HCT116 (cell line): ENCODE measurements around the gene CA4. TPM values are rescaled to one million over a fixed set of nuclear protein-coding genes. Genes with fewer than 3 reads are reported as not detected.

Experiments used
- ATAC-seq: fragments of 200-7000 bp; cut with Tn5 transposase; 2 replicates; pipeline ENCODE4 v1.9.1; 2020; ENCODE audit warnings: mild to moderate bottlenecking, moderate library complexity
- BruUV-seq: library from RNA; stranded (reverse); fragments of 400-500 nt; replicated peaks from 2 replicates; lab custom pipeline; 2021; lab: Mats Ljungman, UMichigan
- CTCF ChIA-PET: fragments of 300-600 bp; sonication (Branson Sonifier 250); formaldehyde crosslinking; loops from one replicate; lab custom pipeline; 2021; ENCODE audit warnings: antibody characterized with exemption; lab: Charles Lee
- POLR2A ChIA-PET: fragments of 300-600, 350-600 bp; sonication (Branson Sonifier 250); formaldehyde crosslinking; loops from one replicate; lab custom pipeline; 2021; ENCODE audit warnings: antibody characterized with exemption; lab: Charles Lee
- RAD21 ChIA-PET, 2 experiments: fragments of 300-600 bp; sonication (Branson Sonifier 250); formaldehyde crosslinking; loops; one replicate each; lab custom pipeline; 2023; ENCODE audit warnings: low total read pairs in 2 of 2; ENCODE audit not compliant: uncharacterized antibody in 2 of 2, unreplicated experiment in 2 of 2, low non-redundant PET in 1 of 2; lab: Charles Lee
- DNase-seq: peaks from one replicate; pipeline ENCODE4 v3.0.0-alpha.2; 2010; ENCODE audit warnings: low read depth, low spot score
- H2AFZ ChIP-seq: fragments of 200-600 bp; shearing (Covaris generic), sonication (generic); 2 replicates; pipeline ENCODE4 v1.6.1; 2017; ENCODE audit warnings: low read depth, mixed run types, mixed read lengths, antibody characterized with exemption, low read length; ENCODE audit not compliant: poor library complexity, severe bottlenecking
- H3K27ac ChIP-seq: 2 replicates; pipeline ENCODE4 v1.5.1; 2012; ENCODE audit warnings: low read depth, low read length
- H3K27me3 ChIP-seq: fragments of 200-600 bp; sonication (generic); 2 replicates; pipeline ENCODE4 v1.6.1; 2016; ENCODE audit warnings: mixed run types, low read length, mixed read lengths; ENCODE audit not compliant: insufficient read depth
- H3K36me3 ChIP-seq, 2 experiments: fragments of 200-500 bp in 1 of 2; fragments of 200-600 bp in 1 of 2; sonication (Bioruptor generic) in 1 of 2; sonication (generic) in 1 of 2; 2 replicates each; pipeline versions ENCODE4 v1.5.1 to v1.6.1; 2014 to 2016; ENCODE audit warnings: low read length in 2 of 2, inconsistent platforms in 1 of 2, mixed read lengths in 1 of 2, mixed run types in 1 of 2; ENCODE audit not compliant: insufficient read depth in 2 of 2, control insufficient read depth in 1 of 2
- H3K4me1 ChIP-seq, 2 experiments: fragments of 200-600 bp in 1 of 2; sonication (generic) in 1 of 2; 2 replicates each; pipeline versions ENCODE4 v1.5.1 to v1.6.1; 2012 to 2017; ENCODE audit warnings: low read length in 2 of 2, inconsistent platforms in 1 of 2, mild to moderate bottlenecking in 1 of 2, mixed read lengths in 1 of 2, mixed run types in 1 of 2, moderate library complexity in 1 of 2; ENCODE audit not compliant: insufficient read depth in 2 of 2, control insufficient read depth in 1 of 2
- H3K4me2 ChIP-seq: fragments of 200-600 bp; sonication (generic); 2 replicates; pipeline ENCODE4 v1.6.1; 2017; ENCODE audit warnings: mixed run types, low read length, mixed read lengths
- H3K4me3 ChIP-seq, 2 experiments: fragments of 200-600 bp in 1 of 2; sonication (generic) in 1 of 2; replicated peaks in 1 of 2; 2 replicates each; pipeline ENCODE4 v1.5.1; 2011 to 2016; ENCODE audit warnings: low read length in 2 of 2, control low read depth in 1 of 2, low read depth in 1 of 2, mild to moderate bottlenecking in 1 of 2, mixed read lengths in 1 of 2, mixed run types in 1 of 2
- H3K79me2 ChIP-seq: fragments of 200-600 bp; sonication (generic); 2 replicates; pipeline ENCODE4 v1.6.1; 2017; ENCODE audit warnings: mild to moderate bottlenecking, mixed run types, low read length, moderate library complexity, mixed read lengths; ENCODE audit not compliant: insufficient read depth
- H3K9ac ChIP-seq: fragments of 200-600 bp; sonication (generic); 2 replicates; pipeline ENCODE4 v1.6.1; 2016; ENCODE audit warnings: low read length, mixed read lengths
- H3K9me2 ChIP-seq: fragments of 200-600 bp; sonication (generic), shearing (Covaris generic); 2 replicates; pipeline ENCODE4 v1.6.1; 2017; ENCODE audit warnings: mixed run types, mild to moderate bottlenecking, moderate library complexity; ENCODE audit not compliant: insufficient read depth
- H3K9me3 ChIP-seq, 2 experiments: fragments of 200-500 bp in 1 of 2; fragments of 200-600 bp in 1 of 2; sonication (Bioruptor generic) in 1 of 2; sonication (generic) in 1 of 2; 2 replicates each; pipeline ENCODE4 v1.6.1; 2014 to 2017; ENCODE audit warnings: low read length in 2 of 2, mixed read lengths in 2 of 2, inconsistent platforms in 1 of 2, low read depth in 1 of 2, mild to moderate bottlenecking in 1 of 2, mixed run types in 1 of 2, moderate library complexity in 1 of 2; ENCODE audit not compliant: control insufficient read depth in 1 of 2, insufficient read depth in 1 of 2
- H4K20me1 ChIP-seq: fragments of 200-600 bp; sonication (generic), shearing (Covaris generic); 2 replicates; pipeline ENCODE4 v1.6.1; 2017; ENCODE audit warnings: mixed run types, mild to moderate bottlenecking, moderate library complexity; ENCODE audit not compliant: insufficient read depth
- ATF3 ChIP-seq: IDR thresholded peaks from 2 replicates; pipeline ENCODE4 v1.6.1; 2012
- CBX3 ChIP-seq: IDR thresholded peaks from 2 replicates; pipeline ENCODE4 v1.6.1; 2012; ENCODE audit warnings: low read depth
- CEBPB ChIP-seq: IDR thresholded peaks from 2 replicates; pipeline ENCODE4 v1.6.1; 2012; ENCODE audit warnings: low read depth
- EGR1 ChIP-seq: IDR thresholded peaks from 2 replicates; pipeline ENCODE4 v1.6.1; 2012; ENCODE audit warnings: low read depth
- EZH2 ChIP-seq: fragments of 200-600 bp; sonication (generic); IDR thresholded peaks from 2 replicates; pipeline ENCODE4 v1.6.1; 2017; ENCODE audit warnings: antibody characterized with exemption, mixed run types
- JUND ChIP-seq: IDR thresholded peaks from 2 replicates; pipeline ENCODE4 v1.6.1; 2012
- POLR2A ChIP-seq: IDR thresholded peaks from 2 replicates; pipeline ENCODE4 v1.7.0; 2011; ENCODE audit warnings: borderline replicate concordance; ENCODE audit not compliant: insufficient read depth, insufficient read length; ENCODE audit errors: extremely low read depth
- POLR2AphosphoS5 ChIP-seq: IDR thresholded peaks from 2 replicates; pipeline ENCODE4 v1.6.1; 2011; ENCODE audit warnings: mild to moderate bottlenecking, low read depth, low read length, moderate library complexity
- RAD21 ChIP-seq: IDR thresholded peaks from 2 replicates; pipeline ENCODE4 v1.6.1; 2012; ENCODE audit warnings: low read depth, mild to moderate bottlenecking
- REST ChIP-seq: IDR thresholded peaks from 2 replicates; pipeline ENCODE4 v1.6.1; 2012; ENCODE audit warnings: low read depth
- YY1 ChIP-seq: IDR thresholded peaks from 2 replicates; pipeline ENCODE4 v1.6.1; 2011; ENCODE audit warnings: low read length, low read depth, moderate library complexity, mild to moderate bottlenecking; ENCODE audit not compliant: insufficient replicate concordance; ENCODE audit errors: extremely low read depth
- ZFX ChIP-seq: fragments of 450-650 bp; IDR thresholded peaks from 2 replicates; pipeline ENCODE4 v1.6.1; 2017
- ZNF274 ChIP-seq: fragments of 200-500 bp; sonication (Bioruptor generic); IDR thresholded peaks from 2 replicates; pipeline ENCODE4 v1.6.1; 2014; ENCODE audit warnings: mild to moderate bottlenecking, low read depth, low read length, inconsistent platforms
- intact Hi-C: fragments of 100-400 bp; cut with micrococcal nuclease; formaldehyde crosslinking; loops from 2 replicates; pipeline ENCODE4 v1.10.0; 2022
- total RNA-seq: library from RNA; stranded (reverse); gene quantifications from one replicate; pipeline ENCODE4 v1.2.1, GENCODE V29; 2021; ENCODE audit not compliant: unreplicated experiment
- TF ChIP-seq, protein P1 (sequence below): IDR thresholded peaks from 2 replicates; pipeline ENCODE4 v1.6.1; 2011; ENCODE audit warnings: mild to moderate bottlenecking, low read length, moderate library complexity; ENCODE audit not compliant: insufficient replicate concordance; ENCODE audit errors: extremely low read depth
- TF ChIP-seq, protein P2 (sequence below): IDR thresholded peaks from 2 replicates; pipeline ENCODE4 v1.6.1; 2012

The CA4 gene
- total RNA-seq, 1 experiment from 2014 or later: 0.20 TPM

- no peak overlapping the region for H3K9ac ChIP-seq
- ChIA-PET RAD21 (no interaction called here), CTCF (no interaction called here), POLR2A (no interaction called here)
- ATAC-seq (no peak), DNase-seq (no peak)
- no peaks in the 10 kb centered on the region for H3K79me2 ChIP-seq
- TF ChIP-seq ZNF274: no peak
- TF ChIP-seq EZH2: no peak
- no peak for TF ChIP-seq EGR1
- TF ChIP-seq POLR2A: no peak
- TF ChIP-seq YY1: no peak
- TF ChIP-seq, protein P1, sequence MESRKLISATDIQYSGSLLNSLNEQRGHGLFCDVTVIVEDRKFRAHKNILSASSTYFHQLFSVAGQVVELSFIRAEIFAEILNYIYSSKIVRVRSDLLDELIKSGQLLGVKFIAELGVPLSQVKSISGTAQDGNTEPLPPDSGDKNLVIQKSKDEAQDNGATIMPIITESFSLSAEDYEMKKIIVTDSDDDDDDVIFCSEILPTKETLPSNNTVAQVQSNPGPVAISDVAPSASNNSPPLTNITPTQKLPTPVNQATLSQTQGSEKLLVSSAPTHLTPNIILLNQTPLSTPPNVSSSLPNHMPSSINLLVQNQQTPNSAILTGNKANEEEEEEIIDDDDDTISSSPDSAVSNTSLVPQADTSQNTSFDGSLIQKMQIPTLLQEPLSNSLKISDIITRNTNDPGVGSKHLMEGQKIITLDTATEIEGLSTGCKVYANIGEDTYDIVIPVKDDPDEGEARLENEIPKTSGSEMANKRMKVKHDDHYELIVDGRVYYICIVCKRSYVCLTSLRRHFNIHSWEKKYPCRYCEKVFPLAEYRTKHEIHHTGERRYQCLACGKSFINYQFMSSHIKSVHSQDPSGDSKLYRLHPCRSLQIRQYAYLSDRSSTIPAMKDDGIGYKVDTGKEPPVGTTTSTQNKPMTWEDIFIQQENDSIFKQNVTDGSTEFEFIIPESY: no peak
- TF ChIP-seq RAD21: no peak
- TF ChIP-seq POLR2AphosphoS5: no peak
- no peak for TF ChIP-seq ZFX
- TF ChIP-seq REST: no peak
- TF ChIP-seq CBX3: no peak
- TF ChIP-seq ATF3: no peak
- no peak for TF ChIP-seq JUND
- TF ChIP-seq, protein P2, sequence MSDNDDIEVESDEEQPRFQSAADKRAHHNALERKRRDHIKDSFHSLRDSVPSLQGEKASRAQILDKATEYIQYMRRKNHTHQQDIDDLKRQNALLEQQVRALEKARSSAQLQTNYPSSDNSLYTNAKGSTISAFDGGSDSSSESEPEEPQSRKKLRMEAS: no peak
- no peak for TF ChIP-seq CEBPB
- H3K36me3 ChIP-seq: no peaks in the 10 kb centered on the region
- intact Hi-C loops: no loop called here
- H3K27ac ChIP-seq: no peak overlapping the region
- H3K4me3 ChIP-seq: no peak overlapping the region
- no peak overlapping the region for H2AFZ ChIP-seq
- no peaks in the 10 kb centered on the region for H3K9me3 ChIP-seq
- BruUV-seq: no TSS peak
- peaks cover 0 to 11% of the 10 kb centered on the region in 2 experiments; a peak in 1 of 4 replicates for H3K4me1 ChIP-seq
- no peaks in the 10 kb centered on the region for H4K20me1 ChIP-seq
- no peaks in the 10 kb centered on the region for H3K27me3 ChIP-seq
- no peak overlapping the region for H3K4me2 ChIP-seq
- H3K9me2 ChIP-seq: no peaks in the 10 kb centered on the region
Observed at GRCh38 chr17:60158751-60159478, 9.1 kb downstream of the CA4 start.
